Erythroblast (primary cell): ENCODE results near the gene ATP2B3.
A peak's percentile ranks its signal among the peaks of the same experiment; 100 is the strongest.

Experiments
- DNase-seq, 2 experiments: peaks; one replicate each; lab custom pipeline; 2025; lab: John Stamatoyannopoulos, UW
- GATA1 ChIP-seq: IDR thresholded peaks from 2 replicates; pipeline ENCODE4 v1.6.1; 2011; ENCODE audit warnings: low read depth, mild to moderate bottlenecking, control low read depth, low read length, moderate library complexity
- POLR2A ChIP-seq: IDR thresholded peaks from 2 replicates; pipeline ENCODE4 v1.6.1; 2011; ENCODE audit warnings: mild to moderate bottlenecking, low read length

Gene ATP2B3

DNA sequence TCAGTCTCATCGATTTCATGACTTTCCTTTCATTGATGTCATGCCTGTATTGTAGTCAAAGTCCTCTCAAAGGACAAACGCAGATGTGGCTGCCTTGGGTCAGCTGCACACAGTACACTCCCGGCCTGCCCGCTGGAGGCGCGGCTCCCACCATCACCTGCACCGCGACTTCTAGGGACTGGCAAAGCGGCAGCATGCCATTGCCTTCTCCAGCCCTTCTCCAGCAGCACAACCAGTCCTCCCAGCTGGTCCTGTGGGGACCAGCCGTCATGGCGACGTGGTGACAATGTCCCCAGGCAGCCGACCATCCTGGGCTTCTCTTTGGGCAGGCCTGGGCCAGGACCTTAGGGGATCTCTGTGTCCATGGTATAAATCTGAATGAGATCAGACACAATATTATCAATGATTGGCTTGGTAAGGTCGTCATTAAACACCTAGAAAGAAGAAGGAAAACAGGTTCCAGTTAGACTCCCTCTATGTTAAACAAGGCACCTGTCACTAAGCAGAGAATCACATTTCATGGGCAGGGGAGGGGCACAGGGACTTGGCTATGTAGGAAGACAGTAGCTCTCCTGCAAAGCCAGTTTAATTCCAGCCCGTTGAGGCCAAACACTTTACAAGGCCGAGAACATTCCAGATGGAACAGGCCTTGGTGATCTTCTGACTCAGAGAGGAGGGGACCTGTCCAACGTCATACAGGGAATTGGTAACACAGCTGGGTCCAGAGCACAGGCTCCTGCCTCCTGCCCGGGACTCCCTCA lies 70.8 kb downstream of the ATP2B3 start:
- no peak for DNase-seq
- TF ChIP-seq POLR2A (no peak), GATA1 (no peak)

DNA sequence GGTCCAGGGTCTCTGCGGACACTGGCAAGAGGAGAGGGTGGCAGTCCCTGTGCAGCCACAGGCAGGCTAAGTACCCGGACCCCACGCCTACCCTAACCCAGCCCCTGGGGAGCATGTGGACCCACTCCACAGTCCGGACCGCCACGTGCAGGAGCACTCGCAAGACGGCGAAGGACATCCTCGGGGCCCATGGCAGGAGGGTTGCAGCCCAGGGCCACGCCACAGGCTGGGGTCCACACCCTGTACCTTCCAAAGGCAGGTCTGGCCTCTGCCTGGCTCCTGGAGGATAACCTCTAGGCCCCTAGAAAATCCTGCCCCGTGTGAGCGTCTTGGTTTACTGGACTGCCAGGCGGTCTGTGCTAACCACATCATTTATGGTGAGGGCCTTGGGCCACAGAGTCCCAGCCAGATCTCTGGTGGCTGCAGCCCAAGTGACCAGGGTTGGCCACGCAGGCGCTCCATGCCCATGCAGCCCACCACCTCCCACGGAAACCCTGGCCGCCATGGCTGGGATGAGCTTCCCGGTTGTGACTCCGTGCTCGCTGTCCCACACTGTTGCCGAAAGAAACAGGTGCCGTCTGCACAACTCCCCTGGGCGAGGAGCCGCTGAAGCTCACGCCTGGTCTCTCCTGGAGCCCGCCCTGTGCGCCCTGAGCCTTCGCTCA lies 71.5 kb downstream of the ATP2B3 start:
- TF ChIP-seq POLR2A (no peak), GATA1 (no peak)

DNA sequence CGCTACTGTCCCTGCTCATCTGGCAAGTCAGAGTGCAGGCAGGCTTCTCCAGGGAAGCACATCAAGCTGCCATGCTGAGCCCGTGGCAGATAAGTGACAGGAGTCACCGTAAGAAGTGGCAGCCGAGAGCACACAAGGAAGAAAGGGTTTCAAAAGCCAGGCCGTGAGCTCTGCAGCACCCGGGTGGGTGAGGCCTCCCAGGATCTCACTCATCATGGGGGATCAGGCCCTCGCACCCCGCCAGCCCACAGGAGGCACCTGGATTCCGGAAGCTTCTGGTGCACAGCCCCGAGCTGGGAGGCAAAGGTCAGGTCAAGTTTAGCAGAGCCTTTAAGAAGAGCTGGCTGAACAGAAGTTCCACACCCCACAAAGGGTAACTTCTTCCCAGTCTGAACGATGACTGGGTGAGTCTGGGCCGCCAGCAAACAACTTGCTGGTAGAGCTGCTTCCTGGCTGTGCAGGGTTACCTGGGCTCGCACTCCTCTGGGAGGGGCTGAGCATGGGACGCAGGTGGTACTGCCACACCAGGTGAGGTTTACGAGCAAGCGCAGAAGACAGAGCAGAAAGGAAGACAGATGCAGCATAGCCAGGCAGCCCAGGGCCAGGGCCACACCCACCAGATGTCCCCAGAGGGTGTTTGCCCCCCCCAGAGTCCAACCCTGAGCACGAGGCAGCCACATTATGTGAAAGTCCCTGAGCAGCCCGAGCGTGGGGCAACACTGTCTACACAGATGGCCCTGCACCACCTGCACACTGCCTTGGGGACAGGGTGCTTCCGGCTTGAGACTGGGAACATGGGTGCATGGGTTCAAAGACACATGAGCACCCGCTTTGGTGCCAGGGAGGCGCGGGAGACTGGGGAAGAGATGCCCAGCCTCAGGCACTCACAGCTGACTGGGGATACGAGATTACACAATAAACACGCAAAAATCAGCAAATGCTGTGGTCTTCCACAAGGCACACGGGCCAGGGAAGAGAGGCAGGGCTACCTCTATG lies 73.8 kb downstream of the ATP2B3 start:
- TF ChIP-seq POLR2A (no peak), GATA1 (no peak)
- DNase-seq = no peak

More for the DNA sequence above, 71.5 kb downstream of the ATP2B3 start:
- DNase-seq = no peak

DNA sequence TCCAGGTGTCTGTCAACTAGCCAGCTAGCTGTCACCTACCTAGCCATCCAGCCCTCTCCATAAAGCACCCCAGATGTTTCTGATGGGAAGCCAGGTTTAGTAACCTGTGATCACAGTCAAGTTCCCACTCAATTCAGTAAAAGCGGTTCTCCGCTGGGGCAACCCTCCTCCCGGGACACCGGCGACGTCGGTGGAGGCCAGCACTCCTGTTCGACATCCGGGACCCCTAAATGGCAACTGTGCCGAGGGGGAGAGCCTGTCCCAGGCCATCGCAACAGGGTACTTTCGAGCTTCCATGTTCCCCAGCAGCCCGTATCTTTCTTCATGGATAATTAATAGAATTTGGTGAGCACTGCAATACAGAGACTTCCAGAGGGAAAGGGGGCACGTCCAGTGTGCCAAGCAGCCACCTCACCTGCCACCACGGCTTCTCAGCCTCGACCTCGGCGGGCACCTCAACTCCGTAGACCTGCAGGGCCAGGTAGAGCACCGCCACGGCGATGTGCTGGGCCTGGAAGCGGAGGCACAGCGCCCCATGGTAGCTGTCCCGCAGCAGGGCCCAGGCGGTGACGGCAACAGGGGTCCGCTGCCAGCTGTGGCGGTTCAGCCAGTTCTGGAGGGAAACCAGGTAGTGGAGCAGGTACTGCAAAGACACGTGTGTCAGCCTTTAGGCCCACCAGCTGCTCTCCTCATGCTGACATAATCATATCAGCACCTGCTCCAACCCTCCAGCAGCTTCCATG lies 74.8 kb downstream of the ATP2B3 start:
- TF ChIP-seq GATA1 (no peak), POLR2A (no peak)
- no peak for DNase-seq

DNA sequence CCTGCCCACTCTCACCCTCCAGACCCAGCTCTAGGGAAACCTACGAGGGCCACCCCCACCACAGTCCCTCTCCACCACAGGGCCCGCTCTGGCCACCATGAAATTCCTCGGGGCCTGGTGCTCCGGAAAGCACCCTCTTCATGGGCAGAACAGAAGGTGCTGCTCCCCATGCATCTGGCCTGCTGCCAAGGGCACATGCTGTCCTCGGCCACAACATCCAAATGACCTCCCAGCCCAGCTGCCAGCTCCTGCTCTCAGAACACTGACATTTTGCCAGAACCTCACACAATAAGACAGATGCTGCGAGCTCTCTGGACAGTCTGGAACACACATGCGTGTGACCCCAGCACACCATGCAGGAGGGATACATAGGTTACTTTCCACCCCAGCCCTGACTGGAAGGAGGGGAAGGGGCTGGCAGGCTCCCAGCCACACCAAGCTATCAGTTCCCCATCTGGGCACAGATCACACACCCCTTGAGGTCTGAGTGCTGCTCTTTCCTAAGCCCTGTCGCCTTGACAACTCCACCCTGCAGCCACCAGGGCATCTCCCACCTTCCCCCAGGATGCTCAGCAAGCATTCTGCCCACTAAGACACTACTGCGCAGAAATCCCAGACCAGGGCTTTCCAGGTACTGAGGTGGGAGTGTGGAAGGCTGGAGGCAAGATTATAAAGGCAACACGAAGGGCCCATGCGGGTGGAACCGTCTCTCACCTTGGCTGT lies 75.7 kb downstream of the ATP2B3 start:
- DNase-seq = no peak
- TF ChIP-seq GATA1 = no peak
- no peak for TF ChIP-seq POLR2A

DNA sequence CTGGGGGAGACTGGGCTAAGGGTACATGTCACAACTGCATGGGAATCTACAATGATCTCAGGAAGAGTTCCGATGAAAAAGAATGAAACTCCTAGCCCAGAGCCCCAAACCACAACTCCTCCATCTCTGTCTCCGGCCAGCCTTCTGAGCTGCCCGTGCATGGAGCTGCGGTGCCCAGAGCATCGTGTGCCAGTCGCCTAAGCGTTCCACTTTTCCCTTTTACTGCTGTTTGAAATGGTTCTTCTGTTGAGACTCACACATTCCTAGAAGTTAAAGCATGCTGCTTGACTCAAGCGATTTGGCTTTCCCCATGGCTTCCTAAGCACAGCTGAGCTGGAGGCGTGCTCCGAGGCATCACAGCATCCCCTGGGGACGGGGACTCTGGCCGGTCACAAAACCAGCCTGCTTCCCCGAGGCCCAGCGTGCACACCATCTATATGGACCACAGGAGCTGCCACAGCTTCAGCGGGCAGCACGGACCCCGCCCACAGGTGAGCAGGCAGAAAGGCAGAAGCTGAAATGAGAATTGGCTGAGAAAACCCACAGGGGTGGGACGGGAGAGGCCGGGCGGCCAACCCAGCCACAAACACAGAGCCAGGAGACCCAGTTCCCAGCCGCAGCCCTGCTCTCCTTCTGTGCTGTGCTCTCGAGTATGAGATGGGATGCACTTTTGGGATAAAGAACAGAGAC lies 76.5 kb downstream of the ATP2B3 start:
- TF ChIP-seq POLR2A = no peak
- no peak for TF ChIP-seq GATA1
- DNase-seq = no peak

DNA sequence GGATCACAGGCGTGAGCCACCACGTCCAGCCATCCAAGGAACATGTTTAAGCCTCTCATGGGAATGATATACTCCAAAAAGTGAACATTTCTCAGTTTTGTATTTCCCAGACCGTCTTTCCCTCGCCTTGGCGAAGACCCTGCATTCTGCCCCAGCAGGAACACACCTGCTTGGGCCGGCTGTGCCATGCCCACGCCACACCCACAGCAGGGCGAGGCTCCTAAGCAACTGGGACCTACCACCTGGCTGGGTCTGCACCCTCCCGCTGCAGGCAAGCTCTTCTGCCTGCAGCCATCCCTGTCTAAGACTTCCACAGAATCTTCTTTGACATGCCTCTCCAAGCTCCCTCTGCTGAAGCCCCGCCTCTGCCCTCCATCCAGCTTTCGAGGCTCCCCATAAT lies 77.9 kb downstream of the ATP2B3 start:
- DNase-seq = no peak
- no peak for TF ChIP-seq GATA1
- no peak for TF ChIP-seq POLR2A

DNA sequence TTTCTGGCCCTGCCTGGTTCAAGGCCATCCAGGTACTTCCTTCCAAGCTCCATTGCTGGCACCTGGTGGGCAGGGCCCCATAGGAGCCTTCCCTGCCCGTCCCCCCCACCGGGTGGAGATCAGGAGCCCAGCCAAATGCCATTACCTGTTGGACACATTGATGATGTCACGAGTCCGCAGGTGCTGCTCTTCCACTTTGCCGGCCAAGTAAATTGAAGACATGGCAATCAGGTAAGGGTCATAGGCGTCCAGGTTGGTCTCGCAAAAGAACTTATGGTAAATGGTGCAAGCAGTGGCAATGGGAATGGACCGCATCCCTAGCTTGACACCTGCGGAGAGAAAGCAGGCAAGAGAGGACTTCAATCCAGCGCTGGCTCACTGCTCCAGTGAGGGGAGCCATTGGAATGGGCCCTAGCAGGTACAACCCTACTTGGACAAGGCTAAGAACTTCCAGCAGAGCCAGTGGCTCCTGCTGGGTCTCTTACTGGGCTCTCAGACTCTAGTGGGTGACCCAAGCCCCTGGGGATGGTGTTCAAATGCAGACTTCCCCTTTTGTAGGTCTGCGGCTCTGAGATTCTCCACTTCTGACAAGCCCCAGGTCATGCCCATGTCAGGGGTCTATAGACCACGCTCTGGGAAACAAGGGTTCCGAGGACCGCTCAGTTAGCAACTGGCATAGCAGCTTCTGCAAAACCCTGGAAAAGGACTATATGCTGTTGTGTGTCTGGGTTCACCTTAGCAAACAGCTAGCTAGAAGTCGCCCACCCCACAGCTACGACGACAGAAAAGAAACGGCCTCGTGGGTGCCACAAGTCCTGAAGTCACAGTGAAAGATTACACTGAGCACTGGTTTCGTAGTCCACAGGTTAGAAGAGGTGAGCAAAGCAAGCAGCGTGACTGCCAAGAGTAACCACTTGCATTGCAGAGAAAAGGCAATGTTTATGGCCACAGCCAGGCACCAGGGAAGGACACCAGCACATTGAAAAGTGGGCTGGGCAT lies 78.7 kb downstream of the ATP2B3 start:
- TF ChIP-seq POLR2A (no peak), GATA1 (no peak)
- no peak for DNase-seq

DNA sequence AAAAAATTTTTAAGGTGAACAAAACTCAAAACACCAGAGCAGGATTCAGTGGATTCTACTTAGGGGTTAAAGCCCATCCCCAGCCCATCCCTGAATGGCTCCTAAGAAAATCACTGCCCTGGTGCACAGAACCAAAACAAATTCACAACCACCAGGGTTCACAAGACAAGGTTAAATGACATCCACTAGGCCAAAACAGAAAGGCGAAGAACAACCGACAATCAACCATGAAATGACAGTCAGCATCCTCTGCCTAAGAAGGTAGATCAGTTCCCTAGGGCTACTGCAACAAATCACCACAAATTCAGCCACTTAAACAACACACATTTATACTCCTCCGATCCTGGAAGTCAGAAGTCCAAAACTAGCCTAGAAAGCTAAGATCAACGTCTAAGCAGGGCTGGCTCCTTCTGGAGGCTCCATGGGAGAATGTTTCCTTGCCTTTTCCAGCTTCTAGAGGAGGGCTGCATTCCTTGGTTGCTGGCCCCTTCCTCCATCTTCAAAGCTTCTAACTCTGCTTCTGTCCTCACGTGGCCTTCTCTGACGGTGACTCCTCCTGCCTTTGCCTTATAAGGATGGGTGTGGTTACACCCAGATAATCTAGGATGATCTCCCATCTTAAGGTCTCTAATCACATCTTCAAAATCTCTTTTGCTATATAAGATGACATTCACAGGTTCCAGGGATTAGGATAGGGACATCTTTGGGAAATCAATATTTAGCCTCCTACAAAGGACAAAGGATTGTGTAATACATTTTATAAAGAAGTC lies 79.7 kb downstream of the ATP2B3 start:
- TF ChIP-seq GATA1 = no peak
- no peak for TF ChIP-seq POLR2A
- peak in 1 of 2 experiments; percentile 6 for DNase-seq

DNA sequence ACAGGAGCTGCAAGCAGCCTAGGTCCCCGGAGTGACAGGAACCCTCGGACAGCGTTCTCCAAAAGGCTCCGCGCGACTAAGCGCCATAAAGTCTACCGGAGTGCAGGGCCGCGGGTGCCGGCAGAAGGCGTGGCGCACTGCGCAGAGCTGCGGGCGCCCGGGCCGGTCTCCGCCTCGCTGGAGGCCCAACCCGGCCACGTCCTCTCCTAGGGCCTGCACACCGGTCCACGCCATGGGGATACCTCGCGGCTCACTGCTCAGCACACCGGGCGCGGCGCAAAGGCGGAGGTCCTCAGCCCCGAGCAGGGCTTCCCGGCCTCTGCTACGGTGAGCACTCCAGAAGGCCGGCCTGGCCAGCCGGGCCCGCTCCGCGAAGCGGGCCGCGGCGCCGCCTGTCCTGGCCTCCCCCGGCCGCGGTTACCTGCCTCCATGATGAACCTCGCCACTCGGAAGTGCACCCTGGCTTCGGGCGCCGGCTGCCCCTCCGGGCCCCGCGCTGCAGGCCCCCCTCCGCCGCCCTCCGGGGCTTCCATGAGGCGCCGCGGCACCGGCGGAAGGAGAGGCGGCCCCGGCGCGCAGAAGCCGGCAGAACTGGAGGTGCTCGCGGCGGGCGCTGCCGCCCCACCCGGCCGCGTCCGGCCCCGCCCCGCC lies 81.2 kb downstream of the ATP2B3 start, which contains the start of gene CCNQ:
CCNQ (minus strand) TSS at position 599 of the 651 bp plus-strand sequence; CDS start at position 533, 66 bp downstream.
- peak; percentile 53 to 60 for DNase-seq

More for the DNA sequence above, 81.2 kb downstream of the ATP2B3 start, which contains the start of gene CCNQ:
- TF ChIP-seq GATA1 (no peak), POLR2A (peak; percentile 31)
